A673 (cell line): Measurements from ENCODE around the gene PELI2. TPM values are rescaled to one million over a fixed set of nuclear protein-coding genes. Genes with fewer than 3 reads are reported as not detected.

ENCODE experiments used
- BruUV-seq: library from RNA; stranded (reverse); fragments of 400-500 nt; replicated peaks from 2 replicates; lab custom pipeline; 2021; lab: Mats Ljungman, UMichigan
- CTCF ChIA-PET: fragments of 300-600 bp; sonication (Branson Sonifier 250); formaldehyde crosslinking; loops from one replicate; lab custom pipeline; 2022; ENCODE audit warnings: antibody characterized with exemption; lab: Charles Lee
- POLR2A ChIA-PET: fragments of 300-600 bp; sonication (Branson Sonifier 250); formaldehyde crosslinking; loops from one replicate; lab custom pipeline; 2022; ENCODE audit warnings: antibody characterized with exemption; ENCODE audit not compliant: low non-redundant PET; lab: Charles Lee
- DNase-seq: peaks from one replicate; pipeline ENCODE4 v3.0.0-alpha.2; 2015; ENCODE audit warnings: low spot score
- H3K27ac ChIP-seq: fragments of 200-600 bp; sonication (generic); 2 replicates; pipeline ENCODE4 v1.5.1; 2016; ENCODE audit warnings: mixed run types, low read depth, mild to moderate bottlenecking, mixed read lengths, antibody characterized with exemption, low read length; ENCODE audit not compliant: poor library complexity, severe bottlenecking
- H3K27me3 ChIP-seq: fragments of 200-600 bp; sonication (generic); replicated peaks from 2 replicates; pipeline ENCODE4 v1.6.1; 2017; ENCODE audit warnings: mixed run types, low read depth, mild to moderate bottlenecking, mixed read lengths, antibody characterized with exemption, low read length; ENCODE audit not compliant: insufficient read depth, poor library complexity
- H3K36me3 ChIP-seq: fragments of 200-600 bp; sonication (generic); 2 replicates; pipeline ENCODE4 v1.6.1; 2016; ENCODE audit warnings: mixed run types, mild to moderate bottlenecking, mixed read lengths, antibody characterized with exemption, low read length; ENCODE audit not compliant: insufficient read depth, poor library complexity, severe bottlenecking
- H3K4me1 ChIP-seq: fragments of 200-600 bp; sonication (generic); 2 replicates; pipeline ENCODE4 v1.6.1; 2017; ENCODE audit warnings: mixed run types, mild to moderate bottlenecking, mixed read lengths, antibody characterized with exemption, low read length; ENCODE audit not compliant: insufficient read depth, poor library complexity, severe bottlenecking
- H3K4me3 ChIP-seq: fragments of 200-600 bp; sonication (generic); 2 replicates; pipeline ENCODE4 v1.5.1; 2016; ENCODE audit warnings: low read depth, mixed run types, mild to moderate bottlenecking, mixed read lengths, low read length; ENCODE audit not compliant: poor library complexity, severe bottlenecking
- H3K9me3 ChIP-seq: fragments of 200-600 bp; sonication (generic); 2 replicates; pipeline ENCODE4 v1.6.1; 2016; ENCODE audit warnings: mixed run types, low read depth, mild to moderate bottlenecking, mixed read lengths, antibody characterized with exemption, low read length; ENCODE audit not compliant: poor library complexity, severe bottlenecking
- EZH2 ChIP-seq: fragments of 200-600 bp; sonication (generic); IDR thresholded peaks from 2 replicates; pipeline ENCODE4 v1.6.1; 2017; ENCODE audit warnings: borderline replicate concordance, low read depth, mild to moderate bottlenecking, mixed read lengths, antibody characterized with exemption, low read length; ENCODE audit not compliant: poor library complexity, severe bottlenecking
- intact Hi-C: fragments of 100-400 bp; cut with micrococcal nuclease; formaldehyde crosslinking; loops from one replicate; pipeline ENCODE4 v1.10.0; 2022; ENCODE audit not compliant: unreplicated experiment
- total RNA-seq: library from RNA; stranded (reverse); gene quantifications from 2 replicates; pipeline ENCODE4 v1.2.3, GENCODE V29; 2021
- TF ChIP-seq, protein P1 (sequence below): fragments of 300-800, 200-600 bp; sonication (generic); conservative IDR thresholded peaks from 2 replicates; pipeline ENCODE4 v1.5.1; 2017; ENCODE audit warnings: low read depth, mild to moderate bottlenecking, antibody characterized with exemption, low read length, moderate library complexity, mixed read lengths

PELI2 gene
- total RNA-seq, 1 experiment from 2014 or later: 5.5 TPM

GRCh38 chr14:56221382-56222128 is 103.3 kb downstream of the PELI2 start:
- POLR2A ChIA-PET: no interaction called here
- CTCF ChIA-PET: interaction anchor here (0.6 to 0.7 kb wide), 2 partner anchors 73 to 480 kb away, joined by 4 to 7 read pairs; no protein-coding TSS in a partner anchor
- no peak for TF ChIP-seq EZH2
- TF ChIP-seq, protein P1, sequence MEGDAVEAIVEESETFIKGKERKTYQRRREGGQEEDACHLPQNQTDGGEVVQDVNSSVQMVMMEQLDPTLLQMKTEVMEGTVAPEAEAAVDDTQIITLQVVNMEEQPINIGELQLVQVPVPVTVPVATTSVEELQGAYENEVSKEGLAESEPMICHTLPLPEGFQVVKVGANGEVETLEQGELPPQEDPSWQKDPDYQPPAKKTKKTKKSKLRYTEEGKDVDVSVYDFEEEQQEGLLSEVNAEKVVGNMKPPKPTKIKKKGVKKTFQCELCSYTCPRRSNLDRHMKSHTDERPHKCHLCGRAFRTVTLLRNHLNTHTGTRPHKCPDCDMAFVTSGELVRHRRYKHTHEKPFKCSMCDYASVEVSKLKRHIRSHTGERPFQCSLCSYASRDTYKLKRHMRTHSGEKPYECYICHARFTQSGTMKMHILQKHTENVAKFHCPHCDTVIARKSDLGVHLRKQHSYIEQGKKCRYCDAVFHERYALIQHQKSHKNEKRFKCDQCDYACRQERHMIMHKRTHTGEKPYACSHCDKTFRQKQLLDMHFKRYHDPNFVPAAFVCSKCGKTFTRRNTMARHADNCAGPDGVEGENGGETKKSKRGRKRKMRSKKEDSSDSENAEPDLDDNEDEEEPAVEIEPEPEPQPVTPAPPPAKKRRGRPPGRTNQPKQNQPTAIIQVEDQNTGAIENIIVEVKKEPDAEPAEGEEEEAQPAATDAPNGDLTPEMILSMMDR: no peak
- no peaks in the 10 kb centered on the region for H3K36me3 ChIP-seq
- intact Hi-C loops: no loop called here
- no peaks in the 10 kb centered on the region for H3K27me3 ChIP-seq
- H3K4me3 ChIP-seq: no peak overlapping the region
- BruUV-seq: no TSS peak
- H3K4me1 ChIP-seq: peaks cover 25% of the 10 kb centered on the region
- H3K27ac ChIP-seq: no peak overlapping the region
- H3K9me3 ChIP-seq: no peaks in the 10 kb centered on the region
- DNase-seq: no peak

GRCh38 chr14:56224229-56224628 is 106.0 kb downstream of the PELI2 start:
- no peaks in the 10 kb centered on the region for H3K9me3 ChIP-seq
- no peaks in the 10 kb centered on the region for H3K27me3 ChIP-seq
- no peak overlapping the region for H3K4me3 ChIP-seq
- no peaks in the 10 kb centered on the region for H3K36me3 ChIP-seq
- POLR2A ChIA-PET: no interaction called here
- TF ChIP-seq, protein P1: no peak
- TF ChIP-seq EZH2: no peak
- intact Hi-C loops: no loop called here
- no peak overlapping the region for H3K27ac ChIP-seq
- DNase-seq: no peak
- CTCF ChIA-PET: no interaction called here
- peaks cover 19% of the 10 kb centered on the region for H3K4me1 ChIP-seq
- no TSS peak for BruUV-seq

GRCh38 chr14:56224691-56225681 is 106.8 kb downstream of the PELI2 start:
- Histone ChIP-seq H3K27ac (no peak overlapping the region), H3K36me3 (no peaks in the 10 kb centered on the region), H3K4me3 (no peak overlapping the region), H3K9me3 (no peaks in the 10 kb centered on the region), H3K4me1 (peaks cover 19% of the 10 kb centered on the region), H3K27me3 (no peaks in the 10 kb centered on the region)
- CTCF ChIA-PET: no interaction called here
- BruUV-seq: no TSS peak
- intact Hi-C loops: no loop called here
- DNase-seq: peak; percentile 28
- no peak for TF ChIP-seq EZH2
- TF ChIP-seq, protein P1: no peak
- POLR2A ChIA-PET: no interaction called here
